Hypothalamus (tissue), 51 donors: Measurements from ENCODE around the gene GABRR2.
"Not testable (repeated sequence)": the region's sequence is repeated elsewhere in the genome, so short reads cannot be mapped to it uniquely, and the experiment has no call there.

ENCODE experiments used
- DNase-seq, 51 donors: peaks; one replicate each; lab custom pipeline; 2025; lab: John Stamatoyannopoulos, UW

Gene GABRR2

GRCh38 chr6:89328976-89329375 lies 13.9 kb upstream of the GABRR2 start:
- DNase-seq, result no peak

- DNase-seq, result no peak
Measured at GRCh38 chr6:89324304-89324703, 9.2 kb upstream of the GABRR2 start.

- no peak for DNase-seq
Measured at GRCh38 chr6:89323511-89323971, 8.4 kb upstream of the GABRR2 start.

- DNase-seq, result no peak
Measured at GRCh38 chr6:89321131-89321970, 6.3 kb upstream of the GABRR2 start.

- no peak for DNase-seq
Measured at GRCh38 chr6:89320012-89320559, 5.0 kb upstream of the GABRR2 start.

GRCh38 chr6:89317067-89317466 lies 2.0 kb upstream of the GABRR2 start:
- DNase-seq, result no peak

GRCh38 chr6:89314692-89315091 lies 407 bp downstream of the GABRR2 start:
- no peak for DNase-seq

GRCh38 chr6:89313006-89313405 lies 2.1 kb downstream of the GABRR2 start:
- peak in 5 of 51 donors; percentile 15 to 51 (median 34) for DNase-seq

GRCh38 chr6:89311853-89312531 lies 3.1 kb downstream of the GABRR2 start:
- peak in 41 of 51 donors; percentile 14 to 75 (median 55) for DNase-seq

GRCh38 chr6:89311530-89311852 lies 3.6 kb downstream of the GABRR2 start:
- no peak for DNase-seq

- peak in 1 of 51 donors; percentile 6 for DNase-seq
Measured at GRCh38 chr6:89310929-89311328, 4.2 kb downstream of the GABRR2 start.

GRCh38 chr6:89308525-89309395 lies 6.3 kb downstream of the GABRR2 start:
- DNase-seq, result no peak

- DNase-seq, result not testable (repeated sequence)
Measured at GRCh38 chr6:89304517-89304916, 10.6 kb downstream of the GABRR2 start.

GRCh38 chr6:89302936-89303335 lies 12.2 kb downstream of the GABRR2 start:
- no peak for DNase-seq

- no peak for DNase-seq
Measured at GRCh38 chr6:89302195-89302770, 12.8 kb downstream of the GABRR2 start.

GRCh38 chr6:89301586-89302194 lies 13.4 kb downstream of the GABRR2 start:
- DNase-seq, result no peak

GRCh38 chr6:89299466-89299850 lies 15.6 kb downstream of the GABRR2 start:
- DNase-seq, result no peak

GRCh38 chr6:89298680-89299465 lies 16.2 kb downstream of the GABRR2 start:
- DNase-seq, result peak in 1 of 51 donors; percentile 27

GRCh38 chr6:89297695-89298351 lies 17.3 kb downstream of the GABRR2 start:
- DNase-seq, result peak in 3 of 51 donors; percentile 22 to 73 (median 26)
